ENCODE results near the gene KCNQ1. TPM values are rescaled to one million over a fixed set of nuclear protein-coding genes. Genes with fewer than 3 reads are reported as not detected.
A peak's percentile ranks its signal among the peaks of the same experiment; 100 is the strongest.

KCNQ1 gene
- total and polyA plus RNA-seq, 2 of the 13 experiments (the other 11 are each of a cell fraction or from before 2014, with no cell fraction given): 0.02 to 0.08 TPM

- TF ChIP-seq ZNF10 (CRISPR knock-in tag; IDR thresholded peaks at IDR 0.05; ENCODE audit: borderline replicate concordance, low read depth) (no peak), ZNF326 (CRISPR knock-in tag; IDR thresholded peaks at IDR 0.05; ENCODE audit: borderline replicate concordance) (0 out of 2 replicates have a peak, but pooled peaks have one; percentile 20), ZFP36 (IDR thresholded peaks at IDR 0.05; ENCODE audit: borderline replicate concordance, low read depth, low read length, partially characterized antibody) (no peak), ZNF432 (CRISPR knock-in tag; IDR thresholded peaks at IDR 0.05; ENCODE audit: borderline replicate concordance) (no peak), E2F1 (CRISPR knock-in tag; IDR thresholded peaks at IDR 0.05) (no peak), TMF1 (CRISPR knock-in tag; IDR thresholded peaks at IDR 0.05; ENCODE audit: low read depth) (no peak), JUND (CRISPR knock-in tag; IDR thresholded peaks at IDR 0.05) (peak; percentile 45; the same call in 1 of the 2 replicates), HMGA1 (CRISPR knock-in tag; conservative IDR thresholded peaks at IDR 0.05) (no peak), ZBED4 (CRISPR knock-in tag; IDR thresholded peaks at IDR 0.05; ENCODE audit: borderline replicate concordance) (no peak), ZXDC (CRISPR knock-in tag; IDR thresholded peaks at IDR 0.05) (no peak), KIAA2018 (CRISPR knock-in tag; IDR thresholded peaks at IDR 0.05; ENCODE audit: borderline replicate concordance) (no peak)
These were observed 285.0 kb downstream of the KCNQ1 start (continued) for GRCh38 chr11:2729841-2730240.

All from HepG2 (cell line).